ENCODE data around the gene CCDC141.

GRCh38 chr2:178827111-178827510, 222.8 kb downstream of the CCDC141 start:
- TF ChIP-seq CTCF (IDR thresholded peaks at IDR 0.05 in 2 of 3, conservative IDR thresholded peaks at IDR 0.05 in 1 of 3; ENCODE audit: borderline replicate concordance in 1 of 3, insufficient read depth in 1 of 3, low read depth in 2 of 3, low read length in 2 of 3) (no peak), MAX (IDR thresholded peaks at IDR 0.05) (no peak), TCF7L2 (IDR thresholded peaks at IDR 0.05; ENCODE audit: borderline replicate concordance, extremely low read depth, insufficient read depth, insufficient read length) (no peak), EZH2phosphoT487 (IDR thresholded peaks at IDR 0.05; ENCODE audit: borderline replicate concordance) (no peak), POLR2A (IDR thresholded peaks at IDR 0.05; ENCODE audit: borderline replicate concordance, extremely low read depth, insufficient read depth, insufficient read length) (no peak), YY1 (IDR thresholded peaks at IDR 0.05; ENCODE audit: extremely low read depth, insufficient replicate concordance, low read depth, low read length) (no peak), ZNF274 (IDR thresholded peaks at IDR 0.05; ENCODE audit: low read depth, low read length) (no peak), CEBPB (IDR thresholded peaks at IDR 0.05; ENCODE audit: low read depth) (no peak)

Data from HCT116 (cell line).